ENCODE measurements around the gene MYBPC2.
"Not testable (repeated sequence)": the region's sequence is repeated elsewhere in the genome, so short reads cannot be mapped to it uniquely, and the experiment has no call there.

MYBPC2 gene

DNA sequence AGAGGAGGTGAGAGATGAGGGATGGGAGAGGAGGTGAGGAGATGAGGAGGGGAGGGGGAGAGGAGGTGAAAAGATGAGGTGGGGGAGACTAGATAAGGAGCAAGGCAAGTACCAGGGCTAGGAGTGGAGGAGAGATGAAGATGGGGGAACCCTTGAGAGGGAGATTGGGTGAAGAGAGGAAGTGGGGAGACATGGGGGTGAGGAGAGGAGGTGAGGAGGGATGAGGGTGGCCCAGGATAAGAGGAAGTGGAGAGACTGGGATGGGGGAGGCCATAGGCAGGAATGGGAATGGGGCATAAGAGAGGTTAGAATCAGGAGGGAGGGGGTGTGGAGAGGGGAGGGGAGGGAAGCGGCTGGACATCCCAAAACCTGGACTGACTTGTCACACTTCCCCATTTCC, 26.9 kb downstream of the MYBPC2 start:
- DNase-seq: no peak

DNA sequence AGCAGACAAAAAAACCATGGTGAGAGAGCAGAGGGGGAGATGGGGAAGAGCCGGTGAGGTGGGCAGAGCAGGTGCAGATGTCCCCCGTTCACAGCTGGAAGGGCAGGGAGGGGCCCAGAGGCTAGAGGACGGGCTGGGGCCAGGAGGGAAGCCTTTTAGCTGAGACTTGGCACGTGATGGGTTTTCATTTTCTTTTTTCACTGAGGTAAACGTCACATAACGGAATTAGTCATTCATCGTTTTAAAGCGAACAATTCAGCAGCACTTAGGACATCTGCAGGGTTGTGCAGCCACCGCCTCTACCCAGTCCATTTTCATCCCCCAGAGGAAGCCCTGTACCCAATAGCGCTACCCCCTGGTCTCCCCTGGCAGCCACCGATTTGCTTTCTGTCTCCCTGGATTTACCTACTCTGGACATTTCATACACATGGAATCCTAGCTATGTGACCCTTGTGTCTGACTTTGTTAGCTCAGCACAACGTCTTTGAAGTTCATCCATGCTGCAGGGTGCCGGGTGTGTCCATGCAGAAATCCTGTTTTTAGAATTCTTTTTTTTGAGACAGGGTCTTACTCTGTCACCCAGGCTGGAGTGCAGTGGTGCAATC, 27.6 kb downstream of the MYBPC2 start:
- no peak for DNase-seq

DNA sequence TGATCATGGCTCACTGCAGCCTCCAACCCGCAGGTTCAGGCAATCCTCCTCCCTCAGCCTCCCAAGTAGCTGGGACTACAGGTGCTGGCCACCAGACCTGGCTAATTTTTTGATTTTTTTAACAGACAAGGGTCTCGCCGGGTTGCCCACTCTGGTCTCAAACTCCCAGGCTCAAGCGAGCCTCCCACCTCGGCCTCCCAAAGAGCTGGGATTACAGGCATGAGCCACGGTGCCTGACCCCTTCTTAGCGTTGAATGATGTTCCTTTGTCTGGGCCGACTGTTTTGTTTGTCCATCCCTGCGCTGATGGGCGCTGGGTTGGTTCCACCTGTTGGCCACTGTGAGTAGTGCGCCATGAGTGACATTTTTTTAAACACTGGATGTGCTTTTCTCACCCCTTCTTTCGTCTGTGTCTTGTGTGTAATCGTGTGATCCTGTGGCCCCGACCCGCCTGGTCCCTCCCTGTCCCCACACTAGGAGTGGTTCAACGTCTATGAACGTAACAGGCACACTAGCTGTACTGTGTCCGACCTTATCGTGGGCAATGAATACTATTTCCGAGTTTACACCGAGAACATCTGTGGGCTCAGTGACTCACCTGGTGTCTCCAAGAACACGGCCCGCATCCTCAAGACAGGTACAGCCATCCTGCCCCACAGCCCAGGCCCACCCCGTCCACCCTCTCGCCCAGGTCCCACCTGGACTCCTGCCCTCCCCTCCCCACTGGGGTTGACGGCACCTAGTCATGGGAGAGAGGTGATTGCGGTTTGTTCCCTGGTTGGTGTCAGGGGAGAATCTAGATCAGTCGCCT, 28.6 kb downstream of the MYBPC2 start:
- peak; percentile 76 to 79 for DNase-seq

DNA sequence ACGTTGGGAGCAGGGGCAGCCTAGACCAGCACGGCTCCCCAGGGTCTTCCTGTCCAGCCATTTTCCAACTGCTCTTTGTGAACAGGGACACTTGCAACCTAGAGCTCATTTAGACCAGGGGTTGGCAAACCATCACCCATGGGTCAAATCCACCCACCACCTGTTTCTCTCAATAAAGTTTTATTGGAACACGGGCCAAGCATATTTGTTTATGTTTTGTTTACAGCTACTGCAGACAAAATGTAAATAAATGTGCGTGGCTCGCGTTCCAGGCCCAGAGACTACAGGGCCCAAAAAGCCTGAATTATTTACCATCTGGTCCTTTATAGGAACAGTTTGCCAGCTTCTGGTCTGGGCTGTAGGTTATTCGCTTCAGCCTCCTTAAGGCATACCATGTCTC, 30.3 kb downstream of the MYBPC2 start:
- no peak for DNase-seq

DNA sequence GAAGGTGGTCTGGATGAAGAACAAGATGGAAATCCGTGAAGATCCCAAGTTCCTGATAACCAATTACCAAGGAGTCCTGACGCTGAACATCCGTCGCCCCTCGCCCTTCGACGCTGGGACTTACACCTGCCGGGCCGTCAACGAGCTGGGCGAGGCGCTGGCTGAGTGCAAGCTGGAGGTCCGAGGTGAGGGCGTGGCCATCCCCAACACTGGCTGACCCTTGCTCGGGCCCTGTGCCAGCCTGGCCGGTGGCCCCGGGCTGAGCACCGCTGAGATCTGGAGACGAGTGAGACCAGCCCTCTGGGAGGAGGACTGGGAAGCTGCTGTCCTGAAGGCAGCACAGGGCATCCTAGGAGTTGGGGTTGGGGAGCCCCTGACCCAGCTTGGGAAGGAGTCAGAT, 31.7 kb downstream of the MYBPC2 start:
- no peak for DNase-seq

DNA sequence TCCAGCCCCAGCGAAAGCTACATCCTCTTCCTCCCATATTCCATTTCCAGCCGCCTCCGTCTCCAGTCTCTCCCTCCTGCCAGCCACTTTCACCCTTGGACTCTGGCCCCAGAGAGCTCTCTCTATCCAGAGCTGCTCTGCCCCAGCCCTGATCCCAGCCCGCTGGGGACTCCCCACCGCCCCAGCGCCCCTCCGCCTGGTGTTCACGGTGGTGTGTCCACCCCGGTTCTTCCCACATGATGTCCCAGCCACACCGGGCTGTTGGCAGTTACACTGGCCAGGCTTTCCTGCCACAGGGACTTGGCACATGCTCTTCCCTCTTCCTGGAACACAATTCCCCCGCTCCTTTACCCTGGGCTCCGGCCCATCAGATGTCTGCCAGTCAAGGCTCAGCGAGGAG, 32.3 kb downstream of the MYBPC2 start:
- no peak for DNase-seq

DNA sequence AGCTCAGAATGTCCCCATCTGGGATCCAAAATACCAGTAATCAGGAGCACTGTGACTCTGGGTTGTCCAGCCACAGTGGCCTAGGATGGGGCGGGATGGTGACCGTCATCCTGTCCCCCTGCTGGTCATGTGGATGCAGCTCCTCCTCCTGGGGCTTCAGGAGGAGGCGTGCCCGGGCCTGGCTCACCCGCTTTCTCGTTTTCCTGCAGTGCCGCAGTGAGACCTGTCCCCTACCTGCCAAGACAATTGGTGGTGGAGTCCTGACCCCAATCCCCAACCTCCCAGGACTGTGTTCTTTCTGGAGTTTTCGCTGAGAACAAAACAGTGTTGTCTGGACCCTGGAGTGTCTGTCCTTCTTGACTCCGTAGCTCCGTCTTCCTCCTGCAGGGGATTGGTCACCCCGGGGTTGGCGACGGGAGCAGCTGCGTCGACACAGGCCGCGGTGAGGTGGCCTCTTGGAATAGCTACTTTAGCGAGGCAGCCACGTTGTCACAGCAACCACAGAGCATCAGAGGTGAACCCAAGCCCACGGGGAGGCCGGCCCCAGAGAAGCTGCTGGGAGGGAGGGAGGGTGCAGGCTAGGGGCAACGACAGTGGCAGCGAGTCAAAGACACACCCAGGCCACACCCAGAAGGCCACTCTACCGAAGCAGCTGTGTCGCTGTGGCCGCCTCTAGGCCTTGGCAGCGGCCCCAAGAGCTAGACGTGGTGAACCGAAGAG, 33.5 kb downstream of the MYBPC2 start:
- DNase-seq: no peak

DNA sequence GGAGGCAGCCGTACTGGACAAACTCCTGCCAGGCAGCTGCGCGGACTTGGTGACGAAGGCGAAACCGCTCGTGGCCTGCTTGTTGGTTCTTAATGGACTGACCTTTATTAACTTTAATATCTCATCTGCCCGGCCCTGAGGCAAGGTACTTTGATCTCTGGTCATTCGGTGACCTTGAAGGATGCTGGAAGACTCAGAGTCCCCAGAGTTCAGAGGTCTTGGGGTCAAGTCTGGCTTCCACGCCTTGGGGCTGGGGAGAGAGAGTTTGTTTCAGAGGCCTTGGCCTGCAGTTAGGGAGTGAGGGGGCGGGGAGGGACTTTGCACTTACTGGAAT, 34.0 kb downstream of the MYBPC2 start:
- no peak for DNase-seq

DNA sequence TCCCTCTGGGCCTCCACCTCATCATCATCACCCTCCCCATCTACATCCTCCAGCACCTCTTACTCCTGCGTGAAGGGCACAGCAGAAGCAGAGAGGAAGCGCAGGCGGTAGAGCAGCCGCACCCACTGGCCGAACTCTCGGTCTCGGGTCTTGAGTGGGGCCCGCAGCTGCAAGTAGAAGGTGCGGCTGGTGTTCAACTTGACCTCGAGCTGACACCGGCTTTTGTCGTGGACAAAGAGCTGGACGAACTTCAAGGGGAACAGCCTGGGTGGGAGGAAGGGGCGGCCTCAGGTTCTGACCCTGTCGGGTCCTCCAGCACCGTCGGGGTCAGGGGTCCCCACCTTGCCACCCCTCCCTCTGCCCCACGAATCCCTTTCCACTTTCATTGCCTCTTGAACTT, 34.9 kb downstream of the MYBPC2 start:
- DNase-seq: no peak

DNA sequence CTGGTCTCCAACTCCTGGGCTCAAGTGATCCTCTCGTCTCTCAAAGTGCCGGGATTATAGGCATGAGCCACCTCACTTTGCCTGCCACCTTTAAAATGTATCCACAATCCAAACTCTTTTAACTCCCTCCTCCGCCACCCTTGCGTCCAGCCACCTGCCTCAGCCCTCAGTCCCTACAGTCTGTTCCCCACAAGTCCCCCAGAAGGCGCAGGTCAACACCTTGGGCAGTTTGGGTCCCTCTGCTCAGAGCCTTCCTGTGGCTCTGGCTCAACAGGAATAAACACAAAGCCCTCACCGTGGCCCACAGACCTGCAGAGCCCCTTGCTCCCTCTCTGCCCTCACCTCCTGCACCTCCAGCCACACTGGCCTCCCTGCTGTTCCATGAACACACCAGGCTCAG, 36.1 kb downstream of the MYBPC2 start:
- DNase-seq: no peak

DNA sequence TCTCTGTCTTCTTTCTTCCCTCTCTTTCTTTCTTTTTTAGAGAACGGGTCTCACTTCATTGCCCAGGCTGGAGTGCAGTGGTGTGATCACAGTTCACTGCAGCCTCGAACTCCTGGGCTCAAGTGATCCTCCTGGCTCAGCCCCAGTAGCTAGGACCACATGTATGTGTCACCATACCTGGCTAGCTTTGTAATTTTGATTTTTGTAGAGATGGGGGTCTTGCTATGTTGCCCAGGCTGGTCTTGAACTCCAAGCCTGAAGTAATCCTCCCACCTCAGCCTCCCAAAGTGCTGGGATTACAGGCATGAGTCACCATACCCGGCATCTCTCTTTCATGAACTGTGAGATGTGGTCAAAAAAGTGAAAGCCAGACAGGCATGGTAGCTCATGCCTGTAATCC, 40.6 kb downstream of the MYBPC2 start:
- DNase-seq: not testable (repeated sequence)

DNA sequence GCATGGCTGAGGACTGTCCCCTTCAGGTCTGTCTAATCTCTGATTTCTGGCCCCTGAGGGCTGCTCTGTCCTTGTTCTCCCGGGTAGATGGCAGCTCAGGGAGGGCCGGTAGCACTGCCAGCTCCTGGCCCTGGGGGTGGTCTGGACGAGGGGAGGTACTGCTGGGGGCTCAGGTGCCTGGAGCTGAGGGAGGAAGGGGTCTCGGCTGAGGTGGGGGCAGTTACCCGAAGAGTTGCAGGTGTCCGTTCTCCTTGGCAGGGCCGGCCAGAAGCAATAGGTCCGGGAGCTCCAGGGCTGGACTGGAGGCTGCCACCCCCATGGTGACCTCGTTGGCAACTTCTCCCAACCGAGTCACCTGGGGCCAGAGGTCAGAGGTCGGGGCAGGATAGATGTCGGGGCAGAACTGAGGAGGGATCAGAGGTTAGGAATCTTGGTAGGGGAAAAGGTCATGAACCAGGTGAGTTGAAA, 42.4 kb downstream of the MYBPC2 start:
- DNase-seq: no peak

DNA sequence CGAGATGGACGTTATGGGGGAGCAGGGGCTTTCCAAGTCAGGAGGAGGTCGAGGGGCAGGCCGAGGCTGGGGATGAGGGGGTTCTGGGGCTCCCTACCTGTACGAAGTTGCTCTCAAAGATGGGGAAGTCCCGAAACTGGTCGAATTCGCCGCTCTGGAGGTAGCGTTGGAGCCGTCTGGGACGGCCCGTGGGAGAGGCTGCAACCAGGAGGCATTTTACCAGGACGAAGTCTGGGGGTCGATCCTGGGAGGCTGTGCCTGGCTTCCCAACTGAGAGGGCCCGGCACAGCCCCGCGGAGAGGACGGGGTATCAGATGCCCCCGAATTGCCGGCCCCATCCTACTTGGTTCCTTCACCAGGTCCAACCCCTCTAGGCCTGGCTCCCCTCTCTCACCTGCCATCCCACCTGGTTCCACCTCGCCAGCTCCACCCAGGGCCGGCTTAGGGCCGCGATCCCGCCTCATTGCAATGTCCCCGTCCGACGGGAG, 43.1 kb downstream of the MYBPC2 start:
- DNase-seq: no peak

DNA sequence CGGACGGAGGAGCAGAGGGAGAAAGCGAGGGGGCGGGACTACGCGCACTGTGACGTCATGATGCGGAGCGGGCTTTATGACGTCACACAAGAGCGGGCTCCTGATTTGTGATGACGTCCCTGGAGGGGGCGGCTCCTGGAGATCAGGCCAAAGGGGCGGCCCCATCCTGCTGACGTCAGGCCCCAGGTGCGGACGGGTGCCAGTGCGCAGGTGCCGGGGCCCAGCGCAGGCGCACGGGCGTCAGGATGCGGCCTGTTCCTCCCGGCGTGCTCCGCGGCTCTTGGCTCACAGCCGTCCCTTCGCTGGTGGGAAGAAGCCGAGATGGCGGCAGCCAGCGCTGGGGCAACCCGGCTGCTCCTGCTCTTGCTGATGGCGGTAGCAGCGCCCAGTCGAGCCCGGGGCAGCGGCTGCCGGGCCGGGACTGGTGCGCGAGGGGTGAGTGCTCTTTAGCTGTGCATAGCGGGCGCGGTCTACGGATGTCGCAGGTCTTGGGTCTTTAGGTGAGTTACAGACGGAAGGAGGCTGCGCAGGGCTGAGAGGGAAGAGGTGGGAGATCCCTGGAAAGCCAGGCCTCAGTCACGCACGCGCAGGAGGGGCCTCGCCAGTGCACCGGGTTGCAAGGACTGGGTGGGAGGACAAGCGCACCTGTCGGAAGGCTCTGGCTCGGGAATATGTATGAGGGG, 43.7 kb downstream of the MYBPC2 start, which contains the start of the genes EMC10 and GARIN5A:
Gene EMC10 (plus strand): TSS at position 284 of the 683 bp plus-strand sequence. CDS start 38 bp downstream, at position 322.
Gene GARIN5A (minus strand): TSS at position 625 of the 683 bp plus-strand sequence. CDS start 460 bp downstream, at position 165.
- peak; percentile 91 to 93 for DNase-seq

DNA sequence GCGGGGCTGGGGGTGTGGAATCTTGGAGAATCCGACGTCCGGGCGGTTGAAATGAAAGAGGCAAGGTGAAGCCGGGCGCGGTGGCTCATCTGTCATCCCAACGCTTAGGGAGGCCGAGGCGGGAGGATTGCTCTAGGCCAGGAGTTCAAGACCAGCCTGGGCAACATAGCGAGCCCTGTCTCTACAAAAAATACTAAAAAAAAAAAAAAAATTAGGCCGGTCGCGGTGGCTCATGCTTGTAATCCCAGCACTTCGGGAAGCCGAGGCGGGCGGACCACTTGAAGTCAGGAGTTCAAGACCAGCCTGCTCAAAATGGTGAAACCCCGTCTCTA, 44.2 kb downstream of the MYBPC2 start:
- no peak for DNase-seq

DNA sequence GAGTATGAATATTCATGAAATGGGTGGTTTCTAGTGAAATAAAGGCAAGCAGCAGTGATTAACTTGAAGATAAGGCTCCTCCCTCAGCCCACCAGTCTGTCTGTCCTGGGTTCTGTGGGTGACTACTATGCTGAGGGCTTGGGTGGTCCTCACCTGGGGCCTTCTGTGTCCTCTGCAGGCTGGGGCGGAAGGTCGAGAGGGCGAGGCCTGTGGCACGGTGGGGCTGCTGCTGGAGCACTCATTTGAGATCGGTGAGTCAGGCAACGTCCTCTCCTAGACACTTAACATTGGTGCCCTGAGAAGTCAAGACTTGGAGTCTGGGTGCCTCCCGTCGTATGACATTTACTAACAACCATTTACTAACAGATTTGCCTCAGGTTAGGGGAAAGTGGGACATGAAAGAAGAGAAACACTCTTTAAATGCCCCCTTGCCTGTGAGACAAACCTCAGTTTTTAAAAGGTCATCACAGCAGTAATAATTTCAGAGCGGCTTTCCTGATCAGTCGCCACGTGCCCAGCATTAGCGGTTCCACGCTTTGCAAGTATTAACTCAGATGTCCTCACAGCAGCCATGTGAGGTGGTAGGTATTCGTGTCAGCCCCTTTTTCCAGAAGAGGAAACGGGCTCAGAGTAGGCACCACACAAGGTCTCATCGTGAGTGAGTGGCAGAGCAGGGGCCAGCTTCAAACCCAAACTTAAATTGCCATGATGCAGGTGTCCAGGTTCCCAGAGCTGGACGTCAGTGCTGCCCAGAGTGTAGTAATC, 45.2 kb downstream of the MYBPC2 start:
- no peak for DNase-seq

DNA sequence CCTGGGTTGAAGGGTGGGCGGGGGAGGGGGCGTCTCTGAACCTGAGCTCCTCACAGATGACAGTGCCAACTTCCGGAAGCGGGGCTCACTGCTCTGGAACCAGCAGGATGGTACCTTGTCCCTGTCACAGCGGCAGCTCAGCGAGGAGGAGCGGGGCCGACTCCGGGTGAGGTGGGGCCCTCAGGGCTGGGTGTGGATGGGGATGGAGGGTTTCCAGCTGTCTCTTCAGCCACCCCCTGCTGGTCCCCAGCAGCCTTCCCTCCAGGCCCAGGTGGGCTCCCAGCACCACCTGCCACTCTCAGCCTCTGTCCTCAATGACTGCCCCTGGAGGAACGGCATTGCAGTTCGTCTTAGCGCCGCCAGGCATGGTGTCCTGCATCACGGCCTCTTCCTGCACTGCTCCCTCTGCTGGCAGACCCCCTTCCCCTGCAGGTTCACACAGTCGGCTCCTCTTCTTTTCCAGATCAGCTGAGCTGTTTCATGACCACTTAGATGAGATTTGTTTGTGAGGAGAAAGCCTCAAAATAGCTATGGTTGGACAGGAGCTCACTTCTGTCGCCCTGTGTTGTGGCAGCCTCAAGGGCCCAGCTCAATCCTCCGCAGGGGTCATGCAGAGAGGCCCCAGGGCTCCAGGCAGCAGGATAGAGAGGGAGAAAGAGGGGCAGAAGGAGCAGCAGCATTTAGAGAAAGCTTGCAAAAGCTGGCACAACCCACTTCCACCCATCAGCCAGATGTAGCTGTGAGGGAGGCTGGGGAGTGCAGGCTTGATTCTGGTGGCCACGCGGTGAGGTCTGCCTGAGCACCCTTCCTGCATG, 46.4 kb downstream of the MYBPC2 start:
- peak in 1 of 2 donors; percentile 14 for DNase-seq

DNA sequence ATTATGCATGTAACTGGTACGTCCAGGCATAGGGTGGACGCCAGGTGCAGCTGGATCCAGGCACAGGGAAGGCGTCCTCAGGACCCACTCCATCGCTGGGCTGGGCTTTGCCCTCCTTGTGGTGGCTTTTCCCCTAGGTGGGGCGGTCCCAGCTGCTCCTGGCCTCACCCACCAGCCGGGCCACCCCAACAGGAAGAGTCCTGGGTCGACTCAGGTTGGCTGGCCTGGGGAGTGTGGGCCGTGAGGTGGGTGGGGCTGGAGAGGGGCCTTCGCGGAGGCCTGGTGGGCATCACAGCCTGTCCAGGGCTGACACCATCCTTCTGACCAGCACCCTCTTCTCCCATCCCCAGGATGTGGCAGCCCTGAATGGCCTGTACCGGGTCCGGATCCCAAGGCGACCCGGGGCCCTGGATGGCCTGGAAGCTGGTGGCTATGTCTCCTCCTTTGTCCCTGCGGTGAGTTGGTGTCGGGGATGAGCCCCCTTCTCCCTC, 47.1 kb downstream of the MYBPC2 start:
- DNase-seq: no peak

DNA sequence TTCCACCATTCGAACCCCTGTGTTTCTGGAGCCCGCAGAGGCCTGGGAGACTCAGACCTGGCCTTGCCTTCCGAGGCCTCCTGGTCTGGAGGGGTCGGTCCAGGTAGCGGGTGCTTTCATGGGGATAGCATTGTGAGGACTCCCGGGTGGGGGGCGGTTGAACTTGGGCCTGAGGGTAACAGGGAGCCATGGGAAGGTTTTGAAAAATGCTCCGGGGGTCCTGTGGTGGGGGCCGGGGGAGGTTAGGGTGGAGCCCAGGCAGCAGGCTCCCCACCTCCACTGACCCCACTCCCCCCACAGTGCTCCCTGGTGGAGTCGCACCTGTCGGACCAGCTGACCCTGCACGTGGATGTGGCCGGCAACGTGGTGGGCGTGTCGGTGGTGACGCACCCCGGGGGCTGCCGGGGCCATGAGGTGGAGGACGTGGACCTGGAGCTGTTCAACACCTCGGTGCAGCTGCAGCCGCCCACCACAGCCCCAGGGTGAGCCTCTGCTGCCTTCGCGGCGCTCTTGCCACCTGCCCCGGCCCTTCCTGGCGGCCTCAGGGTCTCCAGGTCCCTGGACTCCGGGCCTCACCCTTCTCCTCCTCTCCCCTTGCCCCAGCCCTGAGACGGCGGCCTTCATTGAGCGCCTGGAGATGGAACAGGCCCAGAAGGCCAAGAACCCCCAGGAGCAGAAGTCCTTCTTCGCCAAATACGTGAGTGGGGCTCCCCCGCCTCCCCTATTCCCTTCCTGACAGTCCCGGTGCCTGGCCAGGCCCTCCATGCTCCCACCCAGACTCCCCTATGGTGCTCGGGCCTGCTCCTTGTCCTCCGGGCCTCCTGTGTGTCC, 47.8 kb downstream of the MYBPC2 start:
- no peak for DNase-seq
